Tibial nerve (tissue), 4 donors: Measurements from ENCODE around the gene SOX5. TPM values are rescaled to one million over a fixed set of nuclear protein-coding genes. Genes with fewer than 3 reads are reported as not detected.

Experiments
- DNase-seq, 2 donors: peaks; one replicate each; pipeline ENCODE4 v3.0.0-alpha.2; 2019; ENCODE audit warnings: low spot score in 2 of 2
- H3K27ac ChIP-seq, 4 donors: fragments of 200-600 bp; sonication (generic) in 3 of 4; one replicate each; pipeline ENCODE4 v1.5.1; 2017 to 2019; ENCODE audit warnings: mild to moderate bottlenecking in 1 of 4
- H3K27me3 ChIP-seq, 2 donors: fragments of 200-600 bp; sonication (generic) in 1 of 2; one replicate each; pipeline versions ENCODE4 v1.5.1 to v1.6.0; 2017 to 2019
- H3K36me3 ChIP-seq, 3 donors: fragments of 200-600 bp; sonication (generic); one replicate each; pipeline ENCODE4 v1.5.1; 2018 to 2019
- H3K4me1 ChIP-seq, 4 donors: fragments of 200-600 bp; sonication (generic) in 3 of 4; one replicate each; pipeline ENCODE4 v1.5.1; 2017 to 2019
- H3K4me3 ChIP-seq, 4 donors: fragments of 200-600 bp; sonication (generic) in 3 of 4; one replicate each; pipeline ENCODE4 v1.5.1; 2017 to 2019; ENCODE audit warnings: mild to moderate bottlenecking in 1 of 4, moderate library complexity in 1 of 4
- H3K9me3 ChIP-seq, 4 donors: fragments of 200-600 bp; sonication (generic) in 3 of 4; one replicate each; pipeline ENCODE4 v1.5.1; 2017 to 2019
- EP300 ChIP-seq, 2 donors: sonication (generic); formaldehyde crosslinking; IDR thresholded peaks; one replicate each; pipeline ENCODE4 v1.6.1; 2017; ENCODE audit warnings: antibody characterized with exemption in 2 of 2, mild to moderate bottlenecking in 1 of 2
- POLR2A ChIP-seq, 2 donors: fragments of 450-650 bp; IDR thresholded peaks; one replicate each; pipeline ENCODE4 v1.6.1; 2017; ENCODE audit warnings: antibody characterized with exemption in 2 of 2, mild to moderate bottlenecking in 2 of 2, moderate library complexity in 2 of 2
- WGBS, 2 donors: methylation state at CpG; one replicate each; pipeline ENCODE4 v1.1.5; 2018; 5-methylcytosine and 5-hydroxymethylcytosine counted together
- total RNA-seq, 4 donors: library from RNA; depleted of rRNA; stranded (reverse); fragments of >200 nt; gene quantifications; one replicate each; pipeline ENCODE4 v1.1.0, GENCODE V29; 2016
- TF ChIP-seq, protein P1 (sequence below), 5 experiments: fragments of 200-600 bp in 3 of 5; fragments of 450-650 bp in 2 of 5; sonication (generic) in 3 of 5; IDR thresholded peaks; one replicate each; pipeline ENCODE4 v1.5.1; 2016 to 2019; ENCODE audit warnings: antibody characterized with exemption in 5 of 5, mild to moderate bottlenecking in 3 of 5, moderate library complexity in 2 of 5

SOX5 gene
- total RNA-seq, result 10 to 100 TPM; 24.0 to 53.8 (median 38.6) TPM

DNA sequence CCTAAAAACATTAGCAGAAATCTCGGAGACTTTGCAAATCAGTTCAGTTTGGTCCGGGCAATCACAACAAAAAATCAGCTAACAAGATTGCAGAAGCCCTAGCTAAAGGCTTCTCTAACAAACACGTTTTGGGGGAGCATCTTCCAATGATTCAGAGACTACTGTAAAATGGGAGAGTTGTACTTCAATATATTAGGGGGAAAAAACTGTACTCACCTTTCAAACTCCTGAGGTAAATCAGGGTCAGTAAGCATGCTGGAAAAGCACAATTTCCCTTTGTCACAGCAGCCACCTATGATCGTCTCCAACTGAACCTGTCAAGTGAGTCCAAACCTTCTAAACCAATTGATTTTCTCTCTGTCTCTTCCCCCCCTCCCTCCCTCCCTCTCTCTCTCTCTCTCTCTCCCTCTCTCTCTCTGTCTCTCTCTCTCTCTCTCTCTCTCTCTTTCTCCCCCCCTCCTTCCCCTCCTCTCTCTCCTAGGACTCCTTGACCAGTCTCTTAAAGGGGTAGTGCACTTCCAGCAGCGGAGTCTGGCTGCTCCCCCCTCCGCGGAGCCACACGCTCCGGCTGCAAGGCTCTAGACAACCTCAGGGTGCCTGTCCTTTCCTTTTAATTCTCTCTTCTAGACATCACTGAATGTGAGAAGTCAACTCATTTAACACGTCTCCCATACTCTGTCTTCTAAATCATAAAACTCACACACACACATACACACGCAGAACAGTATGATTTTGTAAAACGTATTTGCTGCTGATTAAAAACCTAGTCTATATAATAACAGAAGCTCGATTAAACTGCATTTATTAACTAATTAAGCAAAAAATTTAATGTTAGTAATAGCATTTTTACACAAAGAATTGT is at the start of gene SOX5:
Gene SOX5, minus strand, starts transcription at position 323 of the 862 bp plus-strand sequence. Its CDS starts 69 bp downstream, at position 254.
- Histone ChIP-seq H3K9me3 (no peaks in the 10 kb centered on the region), H3K4me3 (peak within 1 kb of the TSS; percentile 36 to 58 (median 44)), H3K27me3 (no peaks in the 10 kb centered on the region), H3K4me1 (peaks cover 0 to 14% (median 2%) of the 10 kb centered on the region in 4 donors), H3K27ac (peak within 1 kb of the TSS in 3 of 4 donors; percentile 28 to 78 (median 46)), H3K36me3 (no peaks in the 10 kb centered on the region)
- peak; percentile 11 to 28 for DNase-seq
- TF ChIP-seq POLR2A (IDR thresholded peaks at IDR 0.05), result no peak
- TF ChIP-seq, protein P1, sequence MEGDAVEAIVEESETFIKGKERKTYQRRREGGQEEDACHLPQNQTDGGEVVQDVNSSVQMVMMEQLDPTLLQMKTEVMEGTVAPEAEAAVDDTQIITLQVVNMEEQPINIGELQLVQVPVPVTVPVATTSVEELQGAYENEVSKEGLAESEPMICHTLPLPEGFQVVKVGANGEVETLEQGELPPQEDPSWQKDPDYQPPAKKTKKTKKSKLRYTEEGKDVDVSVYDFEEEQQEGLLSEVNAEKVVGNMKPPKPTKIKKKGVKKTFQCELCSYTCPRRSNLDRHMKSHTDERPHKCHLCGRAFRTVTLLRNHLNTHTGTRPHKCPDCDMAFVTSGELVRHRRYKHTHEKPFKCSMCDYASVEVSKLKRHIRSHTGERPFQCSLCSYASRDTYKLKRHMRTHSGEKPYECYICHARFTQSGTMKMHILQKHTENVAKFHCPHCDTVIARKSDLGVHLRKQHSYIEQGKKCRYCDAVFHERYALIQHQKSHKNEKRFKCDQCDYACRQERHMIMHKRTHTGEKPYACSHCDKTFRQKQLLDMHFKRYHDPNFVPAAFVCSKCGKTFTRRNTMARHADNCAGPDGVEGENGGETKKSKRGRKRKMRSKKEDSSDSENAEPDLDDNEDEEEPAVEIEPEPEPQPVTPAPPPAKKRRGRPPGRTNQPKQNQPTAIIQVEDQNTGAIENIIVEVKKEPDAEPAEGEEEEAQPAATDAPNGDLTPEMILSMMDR (IDR thresholded peaks at IDR 0.05), result peak in 3 of 5 experiments; percentile 28 to 99 (median 35)
- 2 to 3% methylated on average over 13 of the region's 13 CpGs for WGBS, 2 donors

DNA sequence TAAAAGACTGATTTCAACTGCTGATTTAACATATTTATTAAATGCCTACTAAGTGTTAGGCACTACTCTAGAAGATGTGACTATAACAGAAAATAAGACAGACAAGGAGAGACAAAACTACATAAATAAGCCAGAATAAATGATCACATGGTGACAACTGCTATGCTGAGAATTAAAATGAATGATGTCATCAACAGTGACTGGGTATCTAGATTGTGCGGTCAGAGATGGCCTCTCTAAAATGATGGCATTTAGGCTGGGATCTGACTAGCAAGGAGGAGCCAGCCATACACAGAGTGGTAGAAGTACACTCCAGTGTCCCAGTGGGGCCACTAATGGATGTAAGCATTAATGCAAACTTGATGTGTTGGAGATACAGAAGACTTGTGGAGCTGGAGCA is 37.6 kb upstream of the SOX5 start:
- no peak overlapping the region for H3K4me3 ChIP-seq

DNA sequence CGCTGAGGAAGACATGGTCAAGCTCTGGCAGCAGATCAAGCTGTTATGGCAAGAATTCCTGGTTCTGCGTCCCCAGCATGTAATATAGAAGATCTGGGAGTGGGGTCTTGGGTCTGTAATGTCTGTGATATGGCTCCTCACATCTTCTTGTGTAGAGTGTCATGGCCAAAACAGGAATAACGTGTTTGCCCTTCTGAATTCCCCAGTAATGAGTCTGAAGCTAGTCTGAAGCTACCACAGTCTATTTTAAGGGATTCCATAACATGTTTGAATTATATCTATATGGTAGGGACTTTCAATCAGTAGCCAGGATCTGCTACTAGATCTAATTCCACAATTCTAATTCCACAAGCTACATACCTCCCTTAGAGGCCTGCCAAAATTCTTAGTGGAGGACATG is 31.4 kb upstream of the SOX5 start:
- Histone ChIP-seq H3K27ac (no peak overlapping the region), H3K9me3 (no peaks in the 10 kb centered on the region), H3K4me3 (no peak overlapping the region), H3K4me1 (no peaks in the 10 kb centered on the region), H3K36me3 (no peaks in the 10 kb centered on the region), H3K27me3 (no peaks in the 10 kb centered on the region)
- no peak for DNase-seq
- TF ChIP-seq EP300 (IDR thresholded peaks at IDR 0.05), result no peak
- no peak for TF ChIP-seq POLR2A (IDR thresholded peaks at IDR 0.05)
- TF ChIP-seq, protein P1 (IDR thresholded peaks at IDR 0.05), result no peak
- 93 to 97% methylated on average over 3 of the region's 3 CpGs for WGBS, 2 donors

More for the DNA sequence above, 37.6 kb upstream of the SOX5 start:
- Histone ChIP-seq H3K4me1 (no peaks in the 10 kb centered on the region), H3K9me3 (no peaks in the 10 kb centered on the region), H3K36me3 (no peaks in the 10 kb centered on the region), H3K27me3 (no peaks in the 10 kb centered on the region), H3K27ac (no peak overlapping the region)
- TF ChIP-seq, protein P1 (IDR thresholded peaks at IDR 0.05), result no peak
- TF ChIP-seq EP300 (IDR thresholded peaks at IDR 0.05), result no peak
- no peak for TF ChIP-seq POLR2A (IDR thresholded peaks at IDR 0.05)
- no peak for DNase-seq
- WGBS, 2 donors, result 90 to 100% methylated on average over 1 of the region's 1 CpG

- TF ChIP-seq POLR2A (IDR thresholded peaks at IDR 0.05), result no peak
These were observed 15.3 kb upstream of the SOX5 start for GRCh38 chr12:23964812-23965211.

DNA sequence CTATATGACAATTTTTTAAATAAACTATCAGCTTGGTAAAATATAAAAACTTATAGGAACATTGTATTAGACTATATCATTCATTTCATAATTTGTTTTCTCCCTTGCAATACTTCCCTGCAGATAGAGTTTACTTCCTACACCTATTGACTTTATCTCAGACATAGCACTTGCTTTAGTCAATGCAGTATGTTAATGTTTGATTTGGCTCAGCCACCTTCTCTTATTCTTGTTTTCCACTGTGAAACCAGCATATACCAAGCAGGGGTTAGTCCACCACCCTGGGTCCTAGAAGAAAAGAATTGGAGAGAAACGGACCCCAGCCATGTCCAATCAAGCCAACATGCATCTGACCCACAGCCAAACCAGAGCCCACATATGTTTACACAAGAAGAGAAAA is 10.4 kb upstream of the SOX5 start:
- DNase-seq, result no peak
- H3K27me3 ChIP-seq, result no peaks in the 10 kb centered on the region
- TF ChIP-seq, protein P1 (IDR thresholded peaks at IDR 0.05), result no peak
- TF ChIP-seq EP300 (IDR thresholded peaks at IDR 0.05) (no peak), POLR2A (IDR thresholded peaks at IDR 0.05) (no peak)
- no peaks in the 10 kb centered on the region for H3K36me3 ChIP-seq
- no peak overlapping the region for H3K4me3 ChIP-seq
- WGBS, 2 donors, result 89 to 95% methylated on average over 1 of the region's 1 CpG
- H3K9me3 ChIP-seq, result no peaks in the 10 kb centered on the region
- H3K4me1 ChIP-seq, result no peaks in the 10 kb centered on the region
- H3K27ac ChIP-seq, result no peak overlapping the region

More at GRCh38 chr12:23964812-23965211, 15.3 kb upstream of the SOX5 start:
- Histone ChIP-seq H3K36me3 (no peaks in the 10 kb centered on the region), H3K4me3 (no peak overlapping the region), H3K27ac (no peak overlapping the region), H3K27me3 (no peaks in the 10 kb centered on the region), H3K4me1 (no peaks in the 10 kb centered on the region), H3K9me3 (no peaks in the 10 kb centered on the region)
- WGBS, 2 donors, result 85 to 96% methylated on average over 10 of the region's 10 CpGs
- DNase-seq, result no peak
